Activated CD8-positive, alpha-beta T cell treated with anti-CD3 and anti-CD28 coated beads, Interleukin-2, amount 10 ng/mL, durations not matched to agents 7 days and 5 days (primary cell): Measurements from ENCODE around the gene TRMT10C. TPM values are rescaled to one million over a fixed set of nuclear protein-coding genes. Genes with fewer than 3 reads are reported as not detected.
"Not testable (repeated sequence)": the region's sequence is repeated elsewhere in the genome, so short reads cannot be mapped to it uniquely, and the experiment has no call there.

Experiments used
- ATAC-seq: fragments of 150-1000 bp; cut with Tn5 transposase; one replicate; pipeline ENCODE4 v1.10.0; 2021; ENCODE audit warnings: moderate library complexity
- CTCF ChIA-PET: fragments of 350-600 bp; sonication (Branson Sonifier 250); formaldehyde crosslinking; loops from one replicate; lab custom pipeline; 2021; ENCODE audit warnings: antibody characterized with exemption; lab: Charles Lee
- POLR2A ChIA-PET: fragments of 350-600 bp; sonication (Branson Sonifier 250); formaldehyde crosslinking; loops from one replicate; lab custom pipeline; 2021; ENCODE audit warnings: antibody characterized with exemption; lab: Charles Lee
- DNase-seq: peaks from one replicate; pipeline ENCODE4 v3.0.0-alpha.2; 2020
- H3K27ac Mint-ChIP-seq: one replicate; pipeline ENCODE4 v1.8.0; 2021; ENCODE audit warnings: mild to moderate bottlenecking, mixed read lengths
- H3K27me3 Mint-ChIP-seq: one replicate; pipeline ENCODE4 v1.8.0; 2021; ENCODE audit warnings: low read depth, mixed read lengths
- H3K36me3 Mint-ChIP-seq: one replicate; pipeline ENCODE4 v1.8.0; 2021; ENCODE audit warnings: low read depth, mixed read lengths
- H3K4me1 Mint-ChIP-seq: one replicate; pipeline ENCODE4 v1.8.0; 2021; ENCODE audit warnings: low read depth, mixed read lengths
- H3K4me3 Mint-ChIP-seq: one replicate; pipeline ENCODE4 v1.8.0; 2021; ENCODE audit warnings: mild to moderate bottlenecking, mixed read lengths
- H3K9me3 Mint-ChIP-seq: one replicate; pipeline ENCODE4 v1.8.0; 2022; ENCODE audit warnings: mixed read lengths; ENCODE audit not compliant: insufficient read depth
- total RNA-seq, 2 experiments: library from RNA; stranded (reverse); gene quantifications; one replicate each; pipeline ENCODE4 v1.2.3, GENCODE V29; 2021

Gene TRMT10C
- total RNA-seq, 2 experiments from 2014 or later: 25.0 to 26.8 TPM

- Mint-ChIP-seq H3K4me3 (no peak overlapping the region), H3K9me3 (no peaks in the 10 kb centered on the region), H3K27ac (no peak overlapping the region), H3K36me3 (peaks cover 5% of the 10 kb centered on the region), H3K4me1 (peaks cover 9% of the 10 kb centered on the region), H3K27me3 (no peaks in the 10 kb centered on the region)
- ATAC-seq (no peak), DNase-seq (no peak)
- ChIA-PET CTCF (interaction anchor here (0.7 to 1.7 kb wide), 2 partner anchors 25 to 115 kb away, joined by 3 read pairs; no protein-coding TSS in a partner anchor), POLR2A (interaction anchor here (1.0 to 1.3 kb wide), 2 partner anchors 14 to 30 kb away, joined by 3 to 4 read pairs; no protein-coding TSS in a partner anchor)
Observed at GRCh38 chr3:101548527-101549105, 13.1 kb upstream of the TRMT10C start.

- ATAC-seq (no peak), DNase-seq (no peak)
- ChIA-PET CTCF (no interaction called here), POLR2A (interaction anchor here (1.3 kb wide), 1 partner anchor 31 kb away, joined by 3 read pairs; no protein-coding TSS in a partner anchor)
- no peaks in the 10 kb centered on the region for H3K9me3 Mint-ChIP-seq
- H3K27me3 Mint-ChIP-seq: peaks cover 2% of the 10 kb centered on the region
- no peak overlapping the region for H3K27ac Mint-ChIP-seq
- H3K4me1 Mint-ChIP-seq: peaks cover under 1% of the 10 kb centered on the region
- H3K36me3 Mint-ChIP-seq: peaks cover 2% of the 10 kb centered on the region
- H3K4me3 Mint-ChIP-seq: no peak overlapping the region
Observed at GRCh38 chr3:101549473-101549872, 12.2 kb upstream of the TRMT10C start.

GRCh38 chr3:101551359-101552081, 10.1 kb upstream of the TRMT10C start:
- DNase-seq, H3K9me3 Mint-ChIP-seq, H3K27ac Mint-ChIP-seq, POLR2A ChIA-PET, ATAC-seq, CTCF ChIA-PET, H3K4me3 Mint-ChIP-seq, H3K36me3 Mint-ChIP-seq, H3K4me1 Mint-ChIP-seq: not testable (repeated sequence)
- peaks cover 11% of the 10 kb centered on the region for H3K27me3 Mint-ChIP-seq

GRCh38 chr3:101553381-101553780, 8.3 kb upstream of the TRMT10C start:
- peaks cover 15% of the 10 kb centered on the region for H3K27me3 Mint-ChIP-seq
- POLR2A ChIA-PET: interaction anchor here (0.9 kb wide), 1 partner anchor 20 kb away, joined by 3 read pairs; no protein-coding TSS in a partner anchor
- H3K4me1 Mint-ChIP-seq, H3K9me3 Mint-ChIP-seq, CTCF ChIA-PET, DNase-seq, H3K4me3 Mint-ChIP-seq, H3K36me3 Mint-ChIP-seq, ATAC-seq, H3K27ac Mint-ChIP-seq: not testable (repeated sequence)

- DNase-seq: no peak
- peaks cover 7% of the 10 kb centered on the region for H3K4me1 Mint-ChIP-seq
- no peak overlapping the region for H3K4me3 Mint-ChIP-seq
- ChIA-PET POLR2A (interaction anchor here (1.0 to 1.5 kb wide), 2 partner anchors 9 to 38 kb away, joined by 3 to 4 read pairs; no protein-coding TSS in a partner anchor), CTCF (no interaction called here)
- H3K36me3 Mint-ChIP-seq: peaks cover 3% of the 10 kb centered on the region
- H3K27ac Mint-ChIP-seq: no peak overlapping the region
- no peak for ATAC-seq
- H3K27me3 Mint-ChIP-seq: peaks cover 15% of the 10 kb centered on the region
- no peaks in the 10 kb centered on the region for H3K9me3 Mint-ChIP-seq
Observed at GRCh38 chr3:101556064-101556463, 5.6 kb upstream of the TRMT10C start.

- ATAC-seq (no peak), DNase-seq (no peak)
- Mint-ChIP-seq H3K4me3 (no peak overlapping the region), H3K27ac (no peak overlapping the region), H3K9me3 (no peaks in the 10 kb centered on the region), H3K27me3 (no peaks in the 10 kb centered on the region), H3K36me3 (peaks cover 51% of the 10 kb centered on the region), H3K4me1 (peaks cover 54% of the 10 kb centered on the region)
- POLR2A ChIA-PET: no interaction called here
- CTCF ChIA-PET: interaction anchor here (0.8 kb wide), 1 partner anchor 49 kb away, joined by 3 read pairs; no protein-coding TSS in a partner anchor
Observed at GRCh38 chr3:101567528-101568317, 6.1 kb downstream of the TRMT10C start.

GRCh38 chr3:101571028-101571895, 9.6 kb downstream of the TRMT10C start:
- DNase-seq (peak; percentile 35), ATAC-seq (no peak)
- ChIA-PET POLR2A (interaction anchor here (0.7 to 1.7 kb wide), 4 partner anchors 10 to 115 kb away, joined by 3 to 7 read pairs (median 4); partner anchors contain the start of genes RPL24 and TRMT10C), CTCF (interaction anchor here (1.1 to 2.3 kb wide), 3 partner anchors 13 to 73 kb away, joined by 3 to 7 read pairs (median 3); no protein-coding TSS in a partner anchor)
- H3K4me1 Mint-ChIP-seq: peaks cover 54% of the 10 kb centered on the region
- no peaks in the 10 kb centered on the region for H3K27me3 Mint-ChIP-seq
- peak overlapping the region; percentile 9 for H3K4me3 Mint-ChIP-seq
- peaks cover 32% of the 10 kb centered on the region for H3K36me3 Mint-ChIP-seq
- H3K27ac Mint-ChIP-seq: peak overlapping the region; percentile 70
- H3K9me3 Mint-ChIP-seq: no peaks in the 10 kb centered on the region

GRCh38 chr3:101573449-101574387, 12.1 kb downstream of the TRMT10C start, which contains the start of gene PCNP:
Gene PCNP, plus strand, starts transcription at chr3:101574180. Its CDS starts 36 bp downstream, at chr3:101574216.
- ChIA-PET POLR2A (interaction anchor here (0.6 to 2.9 kb wide), 32 partner anchors 9 to 1628 kb away, joined by 3 to 32 read pairs (median 4); partner anchors contain the start of genes CEP97, NFKBIZ, SENP7 and TRMT10C), CTCF (interaction anchor here (0.7 to 3.7 kb wide), 25 partner anchors 9 to 504 kb away, joined by 3 to 41 read pairs (median 5); partner anchors contain the start of genes RPL24, SENP7, TRMT10C and ZBTB11)
- H3K9me3 Mint-ChIP-seq: no peaks in the 10 kb centered on the region
- peak within 1 kb of the TSS; percentile 89 for H3K4me3 Mint-ChIP-seq
- H3K27ac Mint-ChIP-seq: peak within 1 kb of the TSS; percentile 96
- ATAC-seq: peak; percentile 81
- DNase-seq: peak; percentile 100
- peaks cover 65% of the 10 kb centered on the region for H3K4me1 Mint-ChIP-seq
- no peaks in the 10 kb centered on the region for H3K27me3 Mint-ChIP-seq
- peaks cover 26% of the 10 kb centered on the region for H3K36me3 Mint-ChIP-seq

- POLR2A ChIA-PET: interaction anchor here (0.6 to 2.9 kb wide), 26 partner anchors 10 to 864 kb away, joined by 3 to 32 read pairs (median 4); partner anchors contain the start of genes RPL24, SENP7, TRMT10C and ZBTB11
- Mint-ChIP-seq H3K9me3 (no peaks in the 10 kb centered on the region), H3K27me3 (no peaks in the 10 kb centered on the region), H3K36me3 (peaks cover 32% of the 10 kb centered on the region), H3K4me1 (peaks cover 68% of the 10 kb centered on the region), H3K27ac (peak overlapping the region; percentile 96), H3K4me3 (peak overlapping the region; percentile 89)
- peak; percentile 70 for DNase-seq
- CTCF ChIA-PET: interaction anchor here (0.7 to 3.7 kb wide), 23 partner anchors 10 to 505 kb away, joined by 3 to 41 read pairs (median 6); partner anchors contain the start of genes RPL24, SENP7, TRMT10C and ZBTB11
- ATAC-seq: peak; percentile 65
Observed at GRCh38 chr3:101574388-101575112, 12.9 kb downstream of the TRMT10C start.
